ENCODE results near the gene SAMD9L.

The SAMD9L gene

GRCh38 chr7:93148144-93148543 is at the start of gene SAMD9L:
TSS of gene SAMD9L (minus strand) at chr7:93148385. CDS start at chr7:93135971, 12,414 bp downstream.
- DNase-seq, result no peak

GRCh38 chr7:93196336-93196735 is 48.2 kb upstream of the SAMD9L start:
- DNase-seq, result no peak

- no peak for DNase-seq
Observed at GRCh38 chr7:93194386-93194785, 46.2 kb upstream of the SAMD9L start.

- DNase-seq, result no peak
Observed at GRCh38 chr7:93188870-93189634, 40.9 kb upstream of the SAMD9L start.

- DNase-seq, result no peak
Observed at GRCh38 chr7:93185303-93186027, 37.3 kb upstream of the SAMD9L start.

GRCh38 chr7:93179173-93179572 is 31.0 kb upstream of the SAMD9L start:
- no peak for DNase-seq

- DNase-seq, result no peak
Observed at GRCh38 chr7:93178213-93178612, 30.0 kb upstream of the SAMD9L start.

GRCh38 chr7:93176992-93177580 is 28.9 kb upstream of the SAMD9L start:
- DNase-seq, result no peak

- no peak for DNase-seq
Observed at GRCh38 chr7:93175219-93175618, 27.0 kb upstream of the SAMD9L start.

- no peak for DNase-seq
Observed at GRCh38 chr7:93172683-93173082, 24.5 kb upstream of the SAMD9L start.

GRCh38 chr7:93171606-93172226 is 23.5 kb upstream of the SAMD9L start:
- no peak for DNase-seq

- DNase-seq, result no peak
Observed at GRCh38 chr7:93165447-93165846, 17.3 kb upstream of the SAMD9L start.

- DNase-seq, result no peak
Observed at GRCh38 chr7:93164766-93165165, 16.6 kb upstream of the SAMD9L start.

GRCh38 chr7:93161181-93161762 is 13.1 kb upstream of the SAMD9L start:
- no peak for DNase-seq

GRCh38 chr7:93160410-93160809 is 12.2 kb upstream of the SAMD9L start:
- no peak for DNase-seq

- DNase-seq, result no peak
Observed at GRCh38 chr7:93159490-93159889, 11.3 kb upstream of the SAMD9L start.

- no peak for DNase-seq
Observed at GRCh38 chr7:93156884-93157283, 8.7 kb upstream of the SAMD9L start.

GRCh38 chr7:93150200-93150835 is 2.1 kb upstream of the SAMD9L start:
- no peak for DNase-seq

GRCh38 chr7:93148727-93149126 is 542 bp upstream of the SAMD9L start:
- no peak for DNase-seq

GRCh38 chr7:93147363-93147762 is 822 bp downstream of the SAMD9L start:
- no peak for DNase-seq

- no peak for DNase-seq
Observed at GRCh38 chr7:93146472-93147141, 1.6 kb downstream of the SAMD9L start.

GRCh38 chr7:93146036-93146435 is 2.1 kb downstream of the SAMD9L start:
- DNase-seq, result no peak

Data from activated CD8-positive, alpha-beta memory T cell treated with anti-CD3 and anti-CD28 coated beads, Interleukin-2, amount 50 U/mL, for 48 hours (primary cell).